Fibroblast of villous mesenchyme (primary cell): Measurements from ENCODE around the gene CEP170B. TPM values are rescaled to one million over a fixed set of nuclear protein-coding genes. Genes with fewer than 3 reads are reported as not detected.
A peak's percentile ranks its signal among the peaks of the same experiment; 100 is the strongest.

Source experiments
- DNase-seq: peaks from one replicate; pipeline ENCODE4 v3.0.0-alpha.2; 2010; ENCODE audit warnings: low read depth
- H3K4me3 ChIP-seq: 2 replicates; pipeline ENCODE4 v1.5.1; 2011; ENCODE audit warnings: low read depth, mild to moderate bottlenecking, low read length
- CTCF ChIP-seq: IDR thresholded peaks from 2 replicates; pipeline ENCODE4 v1.5.1; 2012; ENCODE audit warnings: low read depth, mild to moderate bottlenecking, low read length; ENCODE audit not compliant: insufficient read depth
- total RNA-seq: library from RNA; depleted of rRNA; stranded (reverse); fragments of >200 nt; gene quantifications from 2 replicates; pipeline ENCODE4 v1.2.3, GENCODE V29; 2012

The CEP170B gene
- total RNA-seq: 19.4 and 22.5 TPM in 2 replicates

GRCh38 chr14:104865081-104865630 lies at the start of gene CEP170B:
Gene CEP170B (plus strand): TSS chr14:104865268. CDS start chr14:104868451, 3,183 bp downstream.
- H3K4me3 ChIP-seq: peak within 1 kb of the TSS; percentile 75
- no peak for TF ChIP-seq CTCF
- DNase-seq: peak; percentile 42

GRCh38 chr14:104816616-104816884 lies 48.5 kb upstream of the CEP170B start:
- H3K4me3 ChIP-seq: peak overlapping the region; percentile 81
- no peak for DNase-seq
- no peak for TF ChIP-seq CTCF

- no peak for DNase-seq
- TF ChIP-seq CTCF: no peak
- H3K4me3 ChIP-seq: no peak overlapping the region
Measured at GRCh38 chr14:104817930-104818713, 46.9 kb upstream of the CEP170B start.

- TF ChIP-seq CTCF: no peak
- H3K4me3 ChIP-seq: no peak overlapping the region
- no peak for DNase-seq
Measured at GRCh38 chr14:104818714-104819161, 46.3 kb upstream of the CEP170B start.

- H3K4me3 ChIP-seq: no peak overlapping the region
- no peak for TF ChIP-seq CTCF
- no peak for DNase-seq
Measured at GRCh38 chr14:104819361-104819781, 45.7 kb upstream of the CEP170B start.

GRCh38 chr14:104820669-104821228 lies 44.3 kb upstream of the CEP170B start:
- TF ChIP-seq CTCF: peak; percentile 60
- H3K4me3 ChIP-seq: no peak overlapping the region
- DNase-seq: peak; percentile 70
